RWPE2 (cell line): ENCODE data around the gene DOK6.

Experiments
- ATAC-seq: fragments of 200-7000 bp; cut with Tn5 transposase; 3 replicates; pipeline ENCODE4 v1.9.1; 2021; ENCODE audit warnings: low read depth
- DNase-seq: peaks from one replicate; pipeline ENCODE4 v3.0.0-alpha.2; 2020; ENCODE audit warnings: low spot score
- H3K27ac ChIP-seq: fragments of 450-650 bp; 2 replicates; pipeline ENCODE4 v1.5.1; 2017; ENCODE audit warnings: mild to moderate bottlenecking; ENCODE audit not compliant: poor library complexity, severe bottlenecking
- H3K27me3 ChIP-seq: fragments of 250-450 bp; sonication (Bioruptor Pico); 2 replicates; pipeline ENCODE4 v1.5.1; 2021; ENCODE audit warnings: mild to moderate bottlenecking, moderate library complexity; ENCODE audit not compliant: insufficient read depth, poor library complexity, severe bottlenecking
- H3K36me3 ChIP-seq: fragments of 250-450 bp; sonication (Bioruptor Pico); 2 replicates; pipeline ENCODE4 v1.5.1; 2020; ENCODE audit warnings: low read depth, mild to moderate bottlenecking, moderate library complexity
- H3K4me1 ChIP-seq: fragments of 250-450 bp; sonication (Bioruptor Pico); 2 replicates; pipeline ENCODE4 v1.5.1; 2021; ENCODE audit warnings: mild to moderate bottlenecking, moderate library complexity; ENCODE audit not compliant: insufficient read depth, poor library complexity, severe bottlenecking
- H3K4me3 ChIP-seq: fragments of 250-450 bp; sonication (Bioruptor Pico); 2 replicates; pipeline ENCODE4 v1.5.1; 2021; ENCODE audit warnings: mild to moderate bottlenecking, moderate library complexity; ENCODE audit not compliant: severe bottlenecking
- H3K9me3 ChIP-seq: fragments of 250-450 bp; sonication (Bioruptor Pico); 2 replicates; pipeline ENCODE4 v1.5.1; 2021; ENCODE audit warnings: mild to moderate bottlenecking, moderate library complexity; ENCODE audit not compliant: severe bottlenecking
- CTCF ChIP-seq: fragments of 450-650 bp; IDR thresholded peaks from one replicate; pipeline ENCODE4 v1.5.1; 2017; ENCODE audit warnings: mild to moderate bottlenecking, moderate library complexity; ENCODE audit not compliant: poor library complexity, severe bottlenecking

The DOK6 gene

GRCh38 chr18:69718912-69719547, 318.3 kb downstream of the DOK6 start:
- Histone ChIP-seq H3K36me3 (no peaks in the 10 kb centered on the region), H3K4me1 (no peaks in the 10 kb centered on the region), H3K27me3 (no peaks in the 10 kb centered on the region), H3K9me3 (no peaks in the 10 kb centered on the region), H3K27ac (no peak overlapping the region), H3K4me3 (no peak overlapping the region)
- ATAC-seq (no peak), DNase-seq (no peak)
- TF ChIP-seq CTCF = no peak

- Histone ChIP-seq H3K36me3 (no peaks in the 10 kb centered on the region), H3K9me3 (no peaks in the 10 kb centered on the region), H3K4me3 (no peak overlapping the region), H3K27me3 (no peaks in the 10 kb centered on the region), H3K27ac (no peak overlapping the region), H3K4me1 (no peaks in the 10 kb centered on the region)
- DNase-seq (no peak), ATAC-seq (no peak)
- no peak for TF ChIP-seq CTCF
Observed at GRCh38 chr18:69720422-69720821, 319.7 kb downstream of the DOK6 start.

- no peak for DNase-seq
- Histone ChIP-seq H3K36me3 (no peaks in the 10 kb centered on the region), H3K27ac (no peak overlapping the region), H3K9me3 (no peaks in the 10 kb centered on the region), H3K27me3 (no peaks in the 10 kb centered on the region), H3K4me1 (no peaks in the 10 kb centered on the region), H3K4me3 (no peak overlapping the region)
- no peak for ATAC-seq
- no peak for TF ChIP-seq CTCF
Observed at GRCh38 chr18:69723434-69723833, 322.7 kb downstream of the DOK6 start.

GRCh38 chr18:69725009-69725408, 324.3 kb downstream of the DOK6 start:
- DNase-seq = no peak
- H3K27me3 ChIP-seq = peaks cover under 1% of the 10 kb centered on the region
- H3K36me3 ChIP-seq = no peaks in the 10 kb centered on the region
- H3K9me3 ChIP-seq = no peaks in the 10 kb centered on the region
- H3K4me1 ChIP-seq = no peaks in the 10 kb centered on the region
- no peak overlapping the region for H3K4me3 ChIP-seq
- no peak for TF ChIP-seq CTCF
- no peak overlapping the region for H3K27ac ChIP-seq
- ATAC-seq = no peak

- DNase-seq (no peak), ATAC-seq (no peak)
- H3K4me1 ChIP-seq = no peaks in the 10 kb centered on the region
- no peaks in the 10 kb centered on the region for H3K36me3 ChIP-seq
- no peak overlapping the region for H3K27ac ChIP-seq
- H3K4me3 ChIP-seq = no peak overlapping the region
- H3K9me3 ChIP-seq = no peaks in the 10 kb centered on the region
- no peak for TF ChIP-seq CTCF
- H3K27me3 ChIP-seq = peaks cover 7% of the 10 kb centered on the region
Observed at GRCh38 chr18:69725855-69726508, 325.3 kb downstream of the DOK6 start.
